Measurements from ENCODE around the gene PTPRG.

Gene PTPRG

GRCh38 chr3:62178032-62178431, 616.7 kb downstream of the PTPRG start:
- DNase-seq = no peak

- DNase-seq = no peak
These were observed 617.6 kb downstream of the PTPRG start for GRCh38 chr3:62178739-62179600.

GRCh38 chr3:62180514-62180913, 619.1 kb downstream of the PTPRG start:
- DNase-seq = no peak

DNA sequence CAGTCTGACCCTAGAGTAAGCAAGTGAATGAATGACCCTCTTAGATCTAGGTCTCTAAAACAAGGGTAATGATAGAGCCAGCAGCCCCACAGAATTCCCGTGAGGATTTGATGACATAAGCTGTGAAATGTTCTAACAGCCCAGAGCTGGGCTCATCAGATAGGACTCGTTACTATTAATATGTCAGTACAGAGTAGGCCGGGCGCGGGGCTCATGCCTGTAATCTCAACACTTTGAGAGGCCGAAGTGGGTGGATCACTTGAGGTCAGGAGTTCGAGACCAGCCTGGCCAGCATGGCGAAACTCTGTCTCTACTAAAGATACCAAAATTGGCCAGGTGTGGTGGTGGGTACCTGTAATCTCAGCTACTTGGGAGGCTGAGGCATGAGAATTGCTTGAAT, 621.7 kb downstream of the PTPRG start:
- no peak for DNase-seq

DNA sequence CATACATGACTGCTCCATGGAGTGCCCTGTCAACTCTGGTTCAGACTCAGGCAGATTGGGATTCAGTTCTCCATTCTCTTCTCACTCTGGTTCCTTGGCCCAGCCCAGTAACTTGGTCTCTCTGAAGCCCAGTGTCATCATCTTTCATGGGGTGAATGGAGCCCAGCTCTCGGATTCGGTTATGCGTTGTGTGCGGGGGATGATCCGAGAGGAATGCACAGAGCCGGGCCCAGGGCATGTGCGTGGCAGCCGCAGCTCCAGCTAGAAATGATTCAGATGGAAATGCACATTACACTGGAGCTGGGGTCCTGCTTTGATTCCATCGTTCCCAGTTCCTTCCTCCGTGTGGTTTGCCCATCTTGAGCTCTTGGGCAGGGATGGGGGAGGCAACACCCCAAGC, 622.6 kb downstream of the PTPRG start:
- DNase-seq = no peak

DNA sequence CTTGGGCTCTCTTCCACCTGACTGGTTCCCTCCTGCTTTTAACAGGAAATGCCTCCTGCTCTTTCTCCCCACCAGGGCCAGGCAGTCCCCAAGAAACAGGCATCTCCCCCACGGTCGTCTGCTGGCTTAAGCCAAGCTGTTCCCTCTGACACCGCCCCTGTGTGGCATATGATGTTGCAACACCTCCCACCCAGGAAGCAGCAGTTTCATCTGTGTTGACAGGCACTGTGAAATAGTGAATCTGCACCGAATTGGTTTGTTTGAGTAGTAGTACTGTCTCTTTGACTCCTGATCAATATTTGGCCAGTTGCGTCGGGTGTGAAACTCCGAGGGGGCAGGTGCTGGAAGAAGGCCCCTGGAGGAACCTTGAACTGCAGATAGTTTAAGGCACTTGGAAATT, 623.2 kb downstream of the PTPRG start:
- DNase-seq = no peak

GRCh38 chr3:62187022-62187431, 625.7 kb downstream of the PTPRG start:
- no peak for DNase-seq

GRCh38 chr3:62188681-62189375, 627.5 kb downstream of the PTPRG start:
- peak; percentile 29 for DNase-seq

DNA sequence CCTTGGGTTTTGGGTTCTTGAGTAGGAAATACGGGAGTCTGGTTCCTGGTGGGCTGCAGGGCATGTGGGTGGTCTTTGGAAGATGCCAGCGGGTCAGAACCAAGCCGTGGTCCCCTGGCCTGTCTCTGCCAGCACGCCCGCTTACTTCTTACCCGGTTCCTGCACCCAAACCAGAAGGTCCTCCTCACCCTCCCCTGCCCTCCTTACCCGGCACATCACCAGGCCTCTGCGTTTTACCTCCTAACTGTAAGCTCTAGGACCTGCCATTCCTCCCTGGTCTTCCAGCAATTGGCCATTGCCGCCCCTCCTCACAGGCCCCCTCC, 628.0 kb downstream of the PTPRG start:
- no peak for DNase-seq

- no peak for DNase-seq
These were observed 631.5 kb downstream of the PTPRG start for GRCh38 chr3:62192891-62193290.

DNA sequence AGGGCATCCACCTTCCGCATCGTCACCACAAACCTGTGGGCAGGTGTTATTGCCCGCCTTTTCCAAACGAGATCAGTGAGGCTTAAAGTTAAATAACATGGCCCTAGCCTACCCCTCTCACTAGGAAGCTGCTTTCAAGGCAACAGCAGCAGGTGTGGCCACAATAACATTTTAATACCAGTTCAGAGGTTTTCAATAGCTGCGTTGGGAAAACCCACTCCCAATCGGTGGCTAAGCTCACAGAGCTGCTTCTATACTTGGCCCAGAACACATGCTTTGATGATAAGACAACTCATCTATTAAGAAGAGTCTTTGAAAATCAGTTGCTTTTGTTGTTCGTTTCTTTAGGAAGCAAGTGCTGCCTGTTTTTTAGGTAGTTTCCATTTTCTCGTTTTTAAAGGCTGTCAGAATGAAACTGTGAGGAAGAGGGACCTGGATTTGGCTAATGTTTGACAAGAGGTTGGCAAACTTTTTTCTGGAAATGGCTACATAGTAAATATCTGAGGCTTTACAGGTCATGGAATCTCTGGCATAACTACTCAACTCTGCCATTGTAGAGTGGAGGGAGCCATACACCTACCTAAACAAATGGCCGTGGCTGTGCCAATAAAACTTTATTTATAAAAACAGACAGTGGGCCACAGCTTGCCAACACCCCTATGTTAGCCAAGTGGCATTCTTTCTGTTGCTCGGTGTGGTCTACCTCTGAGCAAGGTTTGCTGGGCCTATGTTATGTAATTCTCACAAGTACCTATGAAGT, 632.4 kb downstream of the PTPRG start:
- DNase-seq = no peak

GRCh38 chr3:62197350-62198012, 636.1 kb downstream of the PTPRG start:
- DNase-seq = no peak

DNA sequence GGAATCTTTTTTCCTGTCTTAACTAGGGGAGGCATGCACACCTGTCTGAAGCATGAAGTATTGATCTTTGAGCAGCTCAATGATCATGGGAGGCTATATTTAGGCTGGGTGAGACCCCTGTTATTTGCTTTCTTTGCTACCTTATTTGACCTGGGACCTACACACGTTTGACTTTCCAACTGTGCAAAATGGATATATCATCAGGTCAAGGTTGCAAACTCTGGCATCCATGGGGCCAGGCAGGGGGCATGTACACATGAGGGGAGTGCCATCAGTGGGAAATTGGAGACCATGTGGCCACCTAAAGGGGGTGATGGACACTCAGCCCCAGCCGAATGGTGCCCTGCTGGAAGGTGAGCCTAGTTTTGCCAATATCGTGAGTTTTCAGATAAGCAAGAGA, 637.8 kb downstream of the PTPRG start:
- no peak for DNase-seq

GRCh38 chr3:62201438-62202035, 640.2 kb downstream of the PTPRG start:
- peak; percentile 2 for DNase-seq

GRCh38 chr3:62203152-62203551, 641.8 kb downstream of the PTPRG start:
- no peak for DNase-seq

GRCh38 chr3:62203561-62203960, 642.2 kb downstream of the PTPRG start:
- DNase-seq = no peak

DNA sequence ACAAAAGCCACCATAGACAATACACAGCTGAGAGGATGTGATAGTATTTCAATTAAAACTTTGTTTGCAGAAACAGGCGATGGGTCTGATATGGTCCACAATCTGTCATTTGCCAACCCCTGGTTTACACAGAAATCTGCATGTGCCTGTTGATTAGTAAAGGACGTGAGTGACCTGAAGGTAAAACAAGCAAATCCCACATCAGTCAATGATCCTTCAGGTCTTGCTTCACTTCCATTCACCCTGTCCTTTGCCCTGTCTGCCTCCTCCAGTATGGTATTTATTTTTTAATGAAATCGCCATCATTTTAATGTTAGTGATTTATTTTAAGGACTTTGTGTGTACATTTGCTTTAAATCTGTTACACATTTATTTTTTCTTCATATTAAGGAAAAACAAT, 645.8 kb downstream of the PTPRG start:
- DNase-seq = no peak

GRCh38 chr3:62208385-62208784, 647.0 kb downstream of the PTPRG start:
- DNase-seq = no peak

GRCh38 chr3:62209101-62209500, 647.7 kb downstream of the PTPRG start:
- DNase-seq = no peak

- no peak for DNase-seq
These were observed 648.6 kb downstream of the PTPRG start for GRCh38 chr3:62210011-62210410.

- peak; percentile 34 for DNase-seq
These were observed 650.5 kb downstream of the PTPRG start for GRCh38 chr3:62211675-62212429.

GRCh38 chr3:62214850-62215249, 653.5 kb downstream of the PTPRG start:
- DNase-seq = no peak
